ENCODE data around the gene SYT13.
A peak's percentile ranks its signal among the peaks of the same experiment; 100 is the strongest.
"Not testable (repeated sequence)": the region's sequence is repeated elsewhere in the genome, so short reads cannot be mapped to it uniquely, and the experiment has no call there.

SYT13 gene

DNA sequence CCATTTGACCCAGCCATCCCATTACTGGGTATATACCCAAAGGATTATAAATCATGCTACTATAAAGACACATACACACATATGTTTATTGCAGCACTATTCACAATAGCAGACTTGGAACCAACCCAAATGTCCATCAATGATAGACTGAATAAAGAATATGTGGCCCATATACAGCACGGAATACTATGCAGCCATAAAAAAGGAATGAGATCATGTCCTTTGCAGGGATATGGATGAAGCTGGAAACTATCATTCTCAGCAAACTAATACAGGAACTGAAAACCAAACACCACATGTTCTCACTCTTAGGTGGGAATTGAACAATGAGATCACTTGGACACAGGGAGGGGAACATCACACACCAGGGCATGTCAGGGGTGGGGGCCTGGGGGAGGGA lies 36.8 kb downstream of the SYT13 start:
- DNase-seq (ENCODE audit: low spot score), result not testable (repeated sequence)

GRCh38 chr11:45248501-45249011 lies 37.6 kb downstream of the SYT13 start:
- no peak for DNase-seq (ENCODE audit: low spot score)

DNA sequence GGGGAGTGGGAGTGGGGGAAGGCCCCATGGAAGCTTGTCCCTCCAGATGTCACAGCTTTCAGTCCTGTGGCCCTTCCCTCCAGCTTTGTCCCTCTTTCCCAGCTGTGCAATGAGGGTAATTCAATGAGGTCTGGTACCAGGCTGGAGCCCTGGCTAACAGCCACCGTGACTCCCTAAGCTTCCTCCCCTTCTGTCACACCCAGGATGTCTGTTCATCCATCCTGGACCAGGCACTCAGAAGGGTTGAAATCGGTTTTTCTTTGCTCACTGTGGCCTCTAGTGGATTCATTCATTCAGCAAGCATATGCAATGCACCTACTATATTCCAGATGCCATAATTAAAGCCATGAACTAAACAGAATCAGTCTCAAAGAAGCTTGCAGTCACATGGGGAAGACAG lies 38.7 kb downstream of the SYT13 start:
- DNase-seq (ENCODE audit: low spot score), result no peak

DNA sequence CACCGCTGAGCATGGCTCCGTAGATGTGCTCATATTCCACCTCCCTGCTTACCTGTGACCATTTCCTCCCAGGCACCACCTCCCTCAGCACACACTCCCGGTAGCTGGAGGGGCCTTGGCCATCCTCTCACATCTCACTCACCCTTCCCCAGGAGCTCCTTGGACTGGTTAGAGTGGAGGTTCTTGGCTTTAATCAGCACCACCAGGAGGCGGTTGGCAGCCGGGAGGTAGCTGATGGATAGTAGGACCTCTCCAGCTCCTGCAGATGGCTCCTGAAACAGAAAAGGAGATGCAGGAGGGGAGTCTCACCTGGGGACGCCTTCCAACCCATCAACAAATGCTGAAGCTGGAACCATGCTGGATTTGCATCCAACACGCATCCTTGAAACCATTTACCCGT lies 39.9 kb downstream of the SYT13 start:
- no peak for DNase-seq (ENCODE audit: low spot score)

- no peak for DNase-seq (ENCODE audit: low spot score)
Measured at GRCh38 chr11:45245218-45246045, 40.7 kb downstream of the SYT13 start.

- DNase-seq (ENCODE audit: low spot score), result no peak
Measured at GRCh38 chr11:45243967-45244366, 42.2 kb downstream of the SYT13 start.

DNA sequence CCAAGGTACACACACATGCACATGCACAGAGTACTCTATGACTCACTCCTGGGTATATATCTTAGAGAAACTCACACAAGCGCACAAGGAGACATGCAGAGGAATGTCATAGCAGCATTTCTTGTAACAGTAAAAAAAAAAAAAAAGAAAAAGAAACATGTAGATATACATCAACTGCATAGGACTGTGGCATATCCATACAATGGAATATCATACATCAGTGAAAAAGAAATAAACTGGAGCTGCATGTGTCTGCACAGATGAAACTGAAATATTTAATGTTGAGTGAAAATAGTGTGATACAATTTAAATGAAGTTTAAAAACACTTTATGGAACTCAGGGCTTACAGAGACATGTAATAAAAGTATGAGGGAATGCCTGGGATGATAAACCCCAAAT lies 46.4 kb downstream of the SYT13 start:
- no peak for DNase-seq (ENCODE audit: low spot score)

DNA sequence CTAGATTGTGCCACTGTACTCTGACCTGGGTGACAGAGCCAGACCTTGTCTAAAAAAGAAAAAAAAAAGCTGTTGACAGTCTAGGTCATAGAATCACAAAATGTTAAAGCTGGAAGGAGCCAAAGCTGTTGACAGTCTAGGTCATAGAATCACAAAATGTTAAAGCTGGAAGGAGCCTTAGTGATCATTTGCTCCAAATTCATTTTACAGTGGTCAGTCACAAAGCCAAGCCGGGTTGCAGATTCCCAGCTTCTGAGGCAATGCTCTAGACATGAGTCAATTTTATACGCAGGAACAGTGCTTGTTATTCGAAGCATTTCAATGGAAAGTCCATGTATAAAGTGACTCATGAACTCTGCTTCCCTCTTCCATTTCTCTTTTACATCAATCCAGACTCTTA lies 47.4 kb downstream of the SYT13 start:
- DNase-seq (ENCODE audit: low spot score), result no peak

DNA sequence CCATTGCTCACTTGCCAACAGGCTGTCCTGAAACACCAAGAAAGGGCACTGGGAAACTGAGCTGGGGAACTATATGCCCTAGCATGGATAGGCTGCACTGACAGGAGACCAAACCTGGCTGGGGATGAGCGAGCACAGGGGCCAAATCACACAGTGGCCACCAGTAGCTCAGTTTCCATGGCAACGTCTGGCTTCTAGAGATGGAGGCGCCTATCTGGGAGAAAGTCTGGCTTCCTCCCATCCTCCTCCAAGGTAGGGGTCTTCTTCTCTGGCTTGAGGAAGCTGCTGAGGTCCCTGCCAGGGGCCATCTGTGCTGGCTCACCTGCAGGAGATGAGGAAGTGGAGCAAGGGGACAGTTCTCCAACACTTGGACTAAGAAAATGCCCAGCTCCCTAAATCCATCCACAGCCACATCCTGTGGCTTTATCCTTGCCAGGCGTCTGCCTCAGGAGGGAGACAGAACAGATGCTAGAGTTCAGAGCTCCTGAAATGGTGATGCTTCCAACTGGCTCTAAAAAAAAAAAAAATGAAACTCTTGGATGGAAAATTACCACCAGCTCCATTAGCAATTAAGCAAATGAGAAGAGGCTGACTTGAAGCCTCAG lies 48.3 kb downstream of the SYT13 start:
- no peak for DNase-seq (ENCODE audit: low spot score)

GRCh38 chr11:45234306-45235006 lies 51.7 kb downstream of the SYT13 start:
- no peak for DNase-seq (ENCODE audit: low spot score)

- DNase-seq (ENCODE audit: low spot score), result no peak
Measured at GRCh38 chr11:45233804-45234170, 52.4 kb downstream of the SYT13 start.

- DNase-seq (ENCODE audit: low spot score), result peak; percentile 68
Measured at GRCh38 chr11:45233121-45233803, 52.9 kb downstream of the SYT13 start.

DNA sequence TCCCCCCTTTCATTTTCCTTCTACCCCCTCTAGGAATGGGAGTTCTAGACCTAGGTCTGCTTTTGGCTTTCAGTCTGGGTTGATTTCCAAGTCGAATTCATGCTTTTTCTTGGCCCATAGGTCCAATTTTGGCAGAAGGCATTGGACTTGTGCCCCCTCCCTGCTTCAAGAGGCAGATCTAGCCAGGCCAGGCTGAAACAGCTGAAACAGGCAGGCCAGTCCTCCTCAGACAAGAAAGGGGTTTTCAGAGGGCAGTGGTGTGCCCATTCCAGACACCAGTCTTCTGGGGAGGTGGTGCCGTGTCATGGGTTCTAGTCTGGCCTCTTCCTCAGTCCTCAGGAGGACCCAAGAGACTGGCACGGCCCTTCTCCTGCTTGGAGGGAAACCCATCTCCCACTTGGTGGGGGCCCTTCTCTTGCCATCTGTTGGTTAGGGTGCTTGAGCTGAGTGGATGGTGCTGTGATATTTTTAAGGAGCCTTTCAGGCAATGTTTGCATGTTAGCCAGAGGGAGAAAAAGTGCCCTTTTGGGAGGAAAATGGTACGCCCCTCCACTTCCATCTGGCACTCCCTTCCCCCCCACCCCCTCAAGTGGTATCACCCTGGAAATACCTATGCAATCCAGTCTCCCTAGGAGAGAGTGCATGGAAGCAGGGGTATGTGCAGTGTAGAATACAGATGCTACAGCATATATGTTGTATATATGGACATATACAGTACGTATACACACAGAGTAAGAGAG lies 53.6 kb downstream of the SYT13 start:
- no peak for DNase-seq (ENCODE audit: low spot score)

DNA sequence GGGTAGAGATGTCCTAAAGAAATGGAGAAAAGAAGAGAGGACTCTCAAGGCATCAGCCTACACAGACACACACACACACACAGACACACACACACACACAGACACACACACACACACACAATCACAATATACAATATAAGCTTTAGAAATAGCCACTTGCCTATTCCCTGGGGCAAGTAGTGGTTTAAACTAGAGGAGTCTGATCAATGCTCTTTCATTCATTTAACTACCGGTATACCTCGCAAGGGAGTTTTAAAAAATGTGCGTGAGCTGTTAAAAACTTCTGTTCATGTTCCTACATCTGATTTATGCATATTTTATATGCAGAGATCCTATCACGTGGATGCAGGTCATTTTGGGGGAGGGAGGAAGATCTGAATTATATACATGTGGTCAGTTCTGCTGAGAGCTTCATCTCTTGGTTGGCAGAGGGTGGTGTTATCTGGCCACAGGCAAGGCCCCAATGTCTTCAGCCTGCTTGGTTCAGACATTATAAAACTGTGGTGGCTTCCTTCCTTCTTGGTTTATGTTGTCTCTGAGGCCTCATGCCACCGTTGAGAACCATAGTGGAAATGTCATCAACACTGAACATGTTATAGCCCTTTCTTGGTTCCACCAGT lies 56.6 kb downstream of the SYT13 start:
- DNase-seq (ENCODE audit: low spot score), result no peak

DNA sequence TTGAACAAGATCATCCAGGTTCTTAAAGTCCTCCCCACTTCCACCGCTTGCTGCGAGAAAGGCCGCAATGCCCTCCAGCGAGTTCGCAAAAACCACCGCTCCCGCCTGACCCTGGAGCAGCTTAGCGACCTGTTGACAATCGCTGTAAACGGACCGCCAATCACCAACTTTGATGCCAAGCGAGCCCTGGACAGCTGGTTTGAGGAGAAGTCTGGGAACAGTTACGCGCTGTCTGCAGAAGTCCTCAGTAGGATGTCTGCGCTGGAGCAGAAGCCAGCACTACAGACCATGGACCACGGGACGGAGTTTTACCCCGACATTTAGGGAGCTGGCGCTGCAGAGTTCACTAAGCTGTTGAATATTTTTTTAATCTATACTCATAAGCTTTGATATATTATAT lies 58.3 kb downstream of the SYT13 start:
- DNase-seq (ENCODE audit: low spot score), result no peak

GRCh38 chr11:45226901-45227300 lies 59.2 kb downstream of the SYT13 start:
- DNase-seq (ENCODE audit: low spot score), result no peak

GRCh38 chr11:45225961-45226871 lies 59.9 kb downstream of the SYT13 start:
- DNase-seq (ENCODE audit: low spot score), result no peak

GRCh38 chr11:45225277-45225676 lies 60.9 kb downstream of the SYT13 start:
- no peak for DNase-seq (ENCODE audit: low spot score)

DNA sequence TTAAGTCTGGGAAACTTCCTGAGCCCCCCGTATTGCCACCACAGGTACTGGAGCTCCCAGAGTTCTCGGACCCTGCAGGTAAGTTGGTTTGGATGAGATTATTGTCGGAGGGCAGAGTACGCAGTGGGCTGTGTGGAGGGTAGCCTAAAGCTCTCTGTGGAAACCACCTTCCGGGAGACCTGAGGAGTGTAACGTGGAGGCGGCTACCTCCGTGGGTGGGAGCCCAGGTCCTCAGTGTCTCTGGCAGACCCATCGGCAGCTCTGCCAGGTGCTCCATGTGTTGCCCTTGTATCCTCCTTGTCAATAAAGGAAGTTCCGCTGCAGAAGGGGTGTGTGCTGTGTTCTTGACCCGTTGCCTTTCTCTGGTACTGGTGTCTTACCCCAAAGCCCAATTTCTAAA lies 61.4 kb downstream of the SYT13 start:
- no peak for DNase-seq (ENCODE audit: low spot score)

- DNase-seq (ENCODE audit: low spot score), result no peak
Measured at GRCh38 chr11:45223496-45223895, 62.6 kb downstream of the SYT13 start.

All from SK-N-DZ (cell line).